CD14-positive monocyte (primary cell): ENCODE measurements around the gene HOXB8. TPM values are rescaled to one million over a fixed set of nuclear protein-coding genes. Genes with fewer than 3 reads are reported as not detected.

Experiments
- DNase-seq, 3 donors: peaks; one replicate each; pipeline ENCODE4 v3.0.0-alpha.2; 2011 to 2022
- H2AFZ ChIP-seq: 2 replicates; pipeline ENCODE4 v1.6.0; 2012; ENCODE audit warnings: mild to moderate bottlenecking, low read depth, low read length, inconsistent platforms; ENCODE audit not compliant: insufficient read depth, poor library complexity, severe bottlenecking
- H3K27ac ChIP-seq, 2 donors: 1 replicate in 1 of 2; 2 replicates in 1 of 2; pipeline ENCODE4 v1.5.1; 2012 to 2013; ENCODE audit warnings: low read length in 2 of 2, control low read depth in 1 of 2, inconsistent platforms in 1 of 2, low read depth in 1 of 2, mild to moderate bottlenecking in 1 of 2
- H3K27me3 ChIP-seq, 2 donors: one replicate each; pipeline versions ENCODE4 v1.6.0 to v1.6.1; 2011 to 2013; ENCODE audit warnings: low read length in 2 of 2; ENCODE audit not compliant: control insufficient read depth in 2 of 2, insufficient read depth in 2 of 2
- H3K36me3 ChIP-seq, 2 donors: replicated peaks in 1 of 2; 1 replicate in 1 of 2; 2 replicates in 1 of 2; pipeline versions ENCODE4 v1.5.1 to v1.6.1; 2012 to 2013; ENCODE audit warnings: low read length in 2 of 2, control low read depth in 1 of 2, inconsistent platforms in 1 of 2, mild to moderate bottlenecking in 1 of 2; ENCODE audit not compliant: insufficient read depth in 2 of 2, control insufficient read depth in 1 of 2
- H3K4me1 ChIP-seq, 2 donors: 1 replicate in 1 of 2; 2 replicates in 1 of 2; pipeline versions ENCODE4 v1.5.1 to v1.6.1; 2012 to 2013; ENCODE audit warnings: low read length in 2 of 2, control low read depth in 1 of 2, inconsistent platforms in 1 of 2, mild to moderate bottlenecking in 1 of 2, moderate library complexity in 1 of 2; ENCODE audit not compliant: insufficient read depth in 2 of 2, control insufficient read depth in 1 of 2
- H3K4me2 ChIP-seq: replicated peaks from 2 replicates; pipeline ENCODE3; 2012; ENCODE audit warnings: low read length, moderate library complexity, mild to moderate bottlenecking; ENCODE audit not compliant: poor library complexity, severe bottlenecking; ENCODE audit errors: extremely low read depth
- H3K4me3 ChIP-seq, 3 experiments: fragments of 200-600 bp in 1 of 3; sonication (generic) in 1 of 3; replicated peaks in 1 of 3; 1 replicate in 2 of 3; 2 replicates in 1 of 3; pipeline ENCODE4 v1.5.1; 2011 to 2013; ENCODE audit warnings: low read length in 3 of 3, mild to moderate bottlenecking in 3 of 3, control low read depth in 2 of 3, low read depth in 2 of 3, inconsistent platforms in 1 of 3, moderate library complexity in 1 of 3
- H3K79me2 ChIP-seq: 2 replicates; pipeline ENCODE4 v1.6.0; 2012; ENCODE audit warnings: mild to moderate bottlenecking, control low read depth, inconsistent platforms, low read length, moderate library complexity; ENCODE audit not compliant: insufficient read depth
- H3K9ac ChIP-seq: 2 replicates; pipeline ENCODE4 v1.6.0; 2017; ENCODE audit warnings: low read length, mild to moderate bottlenecking; ENCODE audit not compliant: insufficient read depth, poor library complexity, severe bottlenecking
- H3K9me3 ChIP-seq, 2 donors: replicated peaks in 1 of 2; 1 replicate in 1 of 2; 2 replicates in 1 of 2; pipeline versions ENCODE4 v1.5.1 to v1.6.1; 2012 to 2013; ENCODE audit warnings: low read length in 2 of 2, control low read depth in 1 of 2; ENCODE audit not compliant: control insufficient read depth in 1 of 2, insufficient read depth in 1 of 2
- H4K20me1 ChIP-seq: 2 replicates; pipeline ENCODE4 v1.6.0; 2012; ENCODE audit warnings: mild to moderate bottlenecking, low read length, control low read depth, moderate library complexity; ENCODE audit not compliant: insufficient read depth
- H3K27ac Mint-ChIP-seq, 7 donors: one replicate each; pipeline ENCODE4 v1.8.0; 2020; ENCODE audit warnings: mild to moderate bottlenecking in 7 of 7, mixed read lengths in 7 of 7, moderate library complexity in 6 of 7, inconsistent platforms in 2 of 7
- H3K27me3 Mint-ChIP-seq, 3 donors: one replicate each; pipeline ENCODE4 v1.8.0; 2021 to 2022; ENCODE audit warnings: low read depth in 3 of 3, mild to moderate bottlenecking in 3 of 3, mixed read lengths in 3 of 3, moderate library complexity in 3 of 3, inconsistent platforms in 1 of 3
- H3K36me3 Mint-ChIP-seq, 2 donors: one replicate each; pipeline ENCODE4 v1.8.0; 2020; ENCODE audit warnings: mixed read lengths in 2 of 2, inconsistent platforms in 1 of 2, mild to moderate bottlenecking in 1 of 2
- H3K4me1 Mint-ChIP-seq: one replicate; pipeline ENCODE4 v1.8.0; 2020; ENCODE audit warnings: mild to moderate bottlenecking, mixed read lengths
- H3K4me3 Mint-ChIP-seq, 2 donors: one replicate each; pipeline ENCODE4 v1.8.0; 2020; ENCODE audit warnings: mild to moderate bottlenecking in 2 of 2, mixed read lengths in 2 of 2, moderate library complexity in 1 of 2
- H3K9me3 Mint-ChIP-seq, 7 donors: one replicate each; pipeline ENCODE4 v1.8.0; 2020 to 2022; ENCODE audit warnings: mixed read lengths in 7 of 7, mild to moderate bottlenecking in 6 of 7, moderate library complexity in 6 of 7, inconsistent platforms in 2 of 7
- CTCF ChIP-seq: fragments of 200-600 bp; IDR thresholded peaks from one replicate; pipeline ENCODE4 v1.8.0; 2022; ENCODE audit warnings: antibody characterized with exemption, mild to moderate bottlenecking
- WGBS: methylation state at CpG from one replicate; pipeline ENCODE4 v1.1.5; 2013; ENCODE audit warnings: missing lambda C conversion rate; ENCODE audit not compliant: insufficient coverage; 5-methylcytosine and 5-hydroxymethylcytosine counted together
- intact Hi-C, 2 donors: fragments of 100-400 bp; cut with micrococcal nuclease; formaldehyde crosslinking; loops; one replicate each; pipeline versions ENCODE4 v1.15.0 to v1.15.1; 2023
- polyA plus RNA-seq, 3 donors: library from polyadenylated mRNA; depleted of rRNA in 1 of 3; unstranded in 2 of 3; stranded (reverse) in 1 of 3; fragments of 300-500 nt in 2 of 3; fragments of >200 nt in 1 of 3; fragmentation: Illumina TruSeq in 2 of 3; gene quantifications; 1 replicate in 2 of 3; 2 replicates in 1 of 3; pipeline ENCODE4 v1.2.3, GENCODE V29; 2012 to 2021

The HOXB8 gene
- polyA plus RNA-seq, 3 donors: not detected

GRCh38 chr17:48640858-48641180 lies 25.7 kb upstream of the HOXB8 start:
- Histone ChIP-seq H2AFZ (no peak overlapping the region), H3K79me2 (no peaks in the 10 kb centered on the region), H3K9me3 (peaks cover 0 to 22% of the 10 kb centered on the region in 2 donors), H3K36me3 (no peaks in the 10 kb centered on the region), H3K27ac (no peak overlapping the region), H3K9ac (no peak overlapping the region), H3K4me1 (no peaks in the 10 kb centered on the region), H3K4me2 (no peak overlapping the region), H3K27me3 (peaks cover 93 to 100% of the 10 kb centered on the region in 2 donors), H4K20me1 (no peaks in the 10 kb centered on the region), H3K4me3 (no peak overlapping the region)
- no peak overlapping the region for H3K27ac Mint-ChIP-seq
- peak overlapping the region in 1 of 2 donors; percentile 2 for H3K4me3 Mint-ChIP-seq
- H3K9me3 Mint-ChIP-seq: peaks cover 0 to 30% (median 5%) of the 10 kb centered on the region in 7 donors
- DNase-seq: no peak
- intact Hi-C loops: no loop called here
- H3K4me1 Mint-ChIP-seq: peaks cover 8% of the 10 kb centered on the region
- no CpG with 5 or more reads among the region's 1 CpG for WGBS
- peaks cover 0 to 3% of the 10 kb centered on the region in 2 donors for H3K36me3 Mint-ChIP-seq
- TF ChIP-seq CTCF: no peak
- peaks cover 93 to 99% (median 96%) of the 10 kb centered on the region in 3 donors for H3K27me3 Mint-ChIP-seq

- H3K27me3 ChIP-seq: peaks cover 93 to 100% of the 10 kb centered on the region in 2 donors
- no peaks in the 10 kb centered on the region for H3K79me2 ChIP-seq
- H3K4me2 ChIP-seq: no peak overlapping the region
- Mint-ChIP-seq H3K27me3 (peaks cover 93 to 99% (median 98%) of the 10 kb centered on the region in 3 donors), H3K36me3 (peaks cover 0 to 3% of the 10 kb centered on the region in 2 donors), H3K9me3 (peaks cover 0 to 29% (median 5%) of the 10 kb centered on the region in 7 donors), H3K4me1 (peaks cover 8% of the 10 kb centered on the region), H3K4me3 (peak overlapping the region in 1 of 2 donors; percentile 17), H3K27ac (no peak overlapping the region)
- no peak overlapping the region for H2AFZ ChIP-seq
- WGBS: 100% methylated on average over 1 of the region's 6 CpGs
- no peak overlapping the region for H3K4me3 ChIP-seq
- intact Hi-C loops: no loop called here
- no peaks in the 10 kb centered on the region for H3K4me1 ChIP-seq
- TF ChIP-seq CTCF: no peak
- no peaks in the 10 kb centered on the region for H3K36me3 ChIP-seq
- no peak overlapping the region for H3K9ac ChIP-seq
- H3K9me3 ChIP-seq: peaks cover 0 to 27% of the 10 kb centered on the region in 2 donors
- no peaks in the 10 kb centered on the region for H4K20me1 ChIP-seq
- H3K27ac ChIP-seq: no peak overlapping the region
- no peak for DNase-seq
Measured at GRCh38 chr17:48639982-48640857, 25.1 kb upstream of the HOXB8 start.
